Measurements from ENCODE around the gene CREB3. TPM values are rescaled to one million over a fixed set of nuclear protein-coding genes. Genes with fewer than 3 reads are reported as not detected.

Gene CREB3
- total RNA-seq, 3 donors from 2014 or later: 46.4 to 49.9 (median 47.2) TPM

DNA sequence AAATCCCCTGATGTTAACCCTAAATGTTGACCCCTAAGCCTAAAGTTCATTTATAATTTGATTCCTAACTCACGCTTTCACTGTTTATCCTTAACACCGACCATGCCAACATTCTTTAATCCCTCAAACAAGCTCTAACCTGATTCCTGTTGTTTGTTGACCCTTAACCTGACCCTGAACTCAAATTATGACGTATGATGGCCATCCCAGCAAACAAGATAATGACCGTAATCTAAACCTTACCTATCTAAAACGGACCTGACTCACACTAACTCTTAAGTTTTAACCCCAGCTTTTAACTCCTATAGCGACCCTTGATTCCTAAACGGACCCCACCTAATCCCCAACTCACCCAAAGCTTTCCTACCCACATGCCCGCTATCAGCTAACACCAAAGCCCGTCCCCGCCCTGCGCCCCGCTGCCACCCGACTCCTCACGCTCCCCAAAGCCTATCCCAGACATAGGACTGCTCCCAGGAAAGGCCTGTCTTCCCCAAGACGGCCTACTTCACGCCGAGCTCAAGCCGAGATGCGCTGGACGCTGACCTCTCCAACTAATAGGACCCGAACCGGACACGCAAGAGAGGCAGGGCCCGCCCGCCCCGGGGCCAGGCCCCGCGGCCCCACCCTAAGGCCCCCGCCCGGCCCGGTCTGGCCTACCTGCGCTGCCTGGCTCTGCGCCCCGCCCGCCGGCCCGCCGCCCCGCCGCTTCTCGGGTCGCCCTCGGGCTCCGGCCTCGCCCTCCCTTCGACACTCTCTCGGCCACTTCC is 866 bp upstream of the CREB3 start:
- no peak for DNase-seq (ENCODE audit: low spot score in 2 of 2)
- Histone ChIP-seq H3K4me1 (peaks cover 13 to 30% of the 10 kb centered on the region in 2 donors), H3K27me3 (no peaks in the 10 kb centered on the region), H3K9me3 (no peaks in the 10 kb centered on the region), H3K36me3 (no peaks in the 10 kb centered on the region), H3K27ac (peak overlapping the region; percentile 98 to 99), H3K4me3 (peak overlapping the region; percentile 74 to 82 (median 79))
- intact Hi-C loops (cut with DNase I; ENCODE audit: low total_unique reads): no loop called here
- TF ChIP-seq POLR2AphosphoS5 (IDR thresholded peaks at IDR 0.05) (no peak), POLR2A (IDR thresholded peaks at IDR 0.05) (no peak)
- TF ChIP-seq, protein P1, sequence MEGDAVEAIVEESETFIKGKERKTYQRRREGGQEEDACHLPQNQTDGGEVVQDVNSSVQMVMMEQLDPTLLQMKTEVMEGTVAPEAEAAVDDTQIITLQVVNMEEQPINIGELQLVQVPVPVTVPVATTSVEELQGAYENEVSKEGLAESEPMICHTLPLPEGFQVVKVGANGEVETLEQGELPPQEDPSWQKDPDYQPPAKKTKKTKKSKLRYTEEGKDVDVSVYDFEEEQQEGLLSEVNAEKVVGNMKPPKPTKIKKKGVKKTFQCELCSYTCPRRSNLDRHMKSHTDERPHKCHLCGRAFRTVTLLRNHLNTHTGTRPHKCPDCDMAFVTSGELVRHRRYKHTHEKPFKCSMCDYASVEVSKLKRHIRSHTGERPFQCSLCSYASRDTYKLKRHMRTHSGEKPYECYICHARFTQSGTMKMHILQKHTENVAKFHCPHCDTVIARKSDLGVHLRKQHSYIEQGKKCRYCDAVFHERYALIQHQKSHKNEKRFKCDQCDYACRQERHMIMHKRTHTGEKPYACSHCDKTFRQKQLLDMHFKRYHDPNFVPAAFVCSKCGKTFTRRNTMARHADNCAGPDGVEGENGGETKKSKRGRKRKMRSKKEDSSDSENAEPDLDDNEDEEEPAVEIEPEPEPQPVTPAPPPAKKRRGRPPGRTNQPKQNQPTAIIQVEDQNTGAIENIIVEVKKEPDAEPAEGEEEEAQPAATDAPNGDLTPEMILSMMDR (IDR thresholded peaks at IDR 0.05): no peak

DNA sequence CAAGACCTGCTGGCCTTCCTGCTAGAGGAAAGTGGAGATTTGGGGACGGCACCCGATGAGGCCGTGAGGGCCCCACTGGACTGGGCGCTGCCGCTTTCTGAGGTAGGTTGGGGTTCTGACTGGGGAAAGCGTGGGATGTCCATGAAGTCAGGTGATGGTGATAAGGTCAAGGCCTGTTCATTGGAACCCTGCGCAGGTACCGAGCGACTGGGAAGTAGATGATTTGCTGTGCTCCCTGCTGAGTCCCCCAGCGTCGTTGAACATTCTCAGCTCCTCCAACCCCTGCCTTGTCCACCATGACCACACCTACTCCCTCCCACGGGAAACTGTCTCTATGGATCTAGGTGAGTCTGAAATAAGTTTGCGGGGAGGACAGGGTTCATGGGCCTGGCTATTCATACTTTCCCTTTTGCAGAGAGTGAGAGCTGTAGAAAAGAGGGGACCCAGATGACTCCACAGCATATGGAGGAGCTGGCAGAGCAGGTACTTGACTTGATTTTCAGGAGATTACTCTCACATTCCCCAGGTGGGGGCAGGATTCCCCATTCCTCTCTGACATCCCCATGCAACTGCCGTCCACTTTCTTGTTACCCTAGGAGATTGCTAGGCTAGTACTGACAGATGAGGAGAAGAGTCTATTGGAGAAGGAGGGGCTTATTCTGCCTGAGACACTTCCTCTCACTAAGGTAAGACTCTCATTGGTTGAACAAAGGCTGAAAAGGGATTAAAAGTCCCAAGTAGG is 505 bp downstream of the CREB3 start:
- H3K4me1 ChIP-seq: peaks cover 7 to 21% of the 10 kb centered on the region in 2 donors
- H3K36me3 ChIP-seq: peaks cover 3% of the 10 kb centered on the region
- no peak for DNase-seq (ENCODE audit: low spot score in 2 of 2)
- no peak for TF ChIP-seq POLR2AphosphoS5 (IDR thresholded peaks at IDR 0.05)
- TF ChIP-seq POLR2A (IDR thresholded peaks at IDR 0.05): no peak
- TF ChIP-seq, protein P1 (IDR thresholded peaks at IDR 0.05): no peak
- no peaks in the 10 kb centered on the region for H3K9me3 ChIP-seq
- peak overlapping the region; percentile 74 to 82 (median 79) for H3K4me3 ChIP-seq
- intact Hi-C loops (cut with DNase I; ENCODE audit: low total_unique reads): no loop called here
- H3K27ac ChIP-seq: peak overlapping the region; percentile 98 to 99
- H3K27me3 ChIP-seq: no peaks in the 10 kb centered on the region

DNA sequence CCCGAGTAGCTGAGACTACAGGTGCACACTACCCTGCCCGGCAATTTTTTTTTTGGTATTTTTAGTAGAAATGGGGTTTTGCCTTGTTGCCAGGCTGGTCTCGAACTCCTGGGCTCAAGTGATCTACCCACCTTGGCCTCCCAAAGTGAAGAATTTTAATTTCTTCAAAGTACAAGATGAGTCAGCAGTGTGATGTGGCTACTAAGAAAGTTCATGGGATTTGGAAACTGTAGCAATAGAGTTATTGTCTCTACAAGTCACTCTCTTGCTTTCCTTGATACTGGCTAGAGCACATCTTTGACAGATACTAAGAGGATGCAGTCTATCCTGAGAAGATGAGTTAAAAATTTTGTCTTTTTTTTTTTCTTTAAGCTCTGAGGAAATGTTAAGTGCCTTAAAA is 1.6 kb downstream of the CREB3 start:
- TF ChIP-seq, protein P1 (IDR thresholded peaks at IDR 0.05): no peak
- no peak for TF ChIP-seq POLR2AphosphoS5 (IDR thresholded peaks at IDR 0.05)
- no peak for TF ChIP-seq POLR2A (IDR thresholded peaks at IDR 0.05)
- H3K9me3 ChIP-seq: no peaks in the 10 kb centered on the region
- H3K36me3 ChIP-seq: peaks cover 13% of the 10 kb centered on the region
- H3K4me1 ChIP-seq: peaks cover 7 to 13% of the 10 kb centered on the region in 2 donors
- no peaks in the 10 kb centered on the region for H3K27me3 ChIP-seq
- no peak overlapping the region for H3K4me3 ChIP-seq
- intact Hi-C loops (cut with DNase I; ENCODE audit: low total_unique reads): no loop called here
- peak overlapping the region; percentile 98 to 99 for H3K27ac ChIP-seq
- no peak for DNase-seq (ENCODE audit: low spot score in 2 of 2)

DNA sequence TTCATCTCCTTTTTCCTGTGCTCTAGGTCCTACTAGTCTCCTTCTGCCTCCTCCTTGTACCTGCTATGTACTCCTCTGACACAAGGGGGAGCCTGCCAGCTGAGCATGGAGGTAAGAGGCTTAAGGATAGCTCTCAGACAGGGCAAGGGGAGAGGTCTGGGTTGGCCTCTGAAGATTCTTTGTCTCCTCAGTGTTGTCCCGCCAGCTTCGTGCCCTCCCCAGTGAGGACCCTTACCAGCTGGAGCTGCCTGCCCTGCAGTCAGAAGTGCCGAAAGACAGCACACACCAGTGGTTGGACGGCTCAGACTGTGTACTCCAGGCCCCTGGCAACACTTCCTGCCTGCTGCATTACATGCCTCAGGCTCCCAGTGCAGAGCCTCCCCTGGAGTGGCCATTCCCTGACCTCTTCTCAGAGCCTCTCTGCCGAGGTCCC is 3.8 kb downstream of the CREB3 start:
- peaks cover 0 to 6% of the 10 kb centered on the region in 2 donors for H3K4me1 ChIP-seq
- H3K4me3 ChIP-seq: no peak overlapping the region
- TF ChIP-seq POLR2A (IDR thresholded peaks at IDR 0.05) (no peak), POLR2AphosphoS5 (IDR thresholded peaks at IDR 0.05) (no peak)
- TF ChIP-seq, protein P1 (IDR thresholded peaks at IDR 0.05): peak; percentile 40 to 68 (median 64)
- peak overlapping the region in 1 of 2 donors; percentile 33 for H3K27ac ChIP-seq
- peak in 1 of 2 donors; percentile 62 for DNase-seq (ENCODE audit: low spot score in 2 of 2)
- no peaks in the 10 kb centered on the region for H3K9me3 ChIP-seq
- H3K27me3 ChIP-seq: no peaks in the 10 kb centered on the region
- H3K36me3 ChIP-seq: peaks cover 13% of the 10 kb centered on the region
- intact Hi-C loops (cut with DNase I; ENCODE audit: low total_unique reads): no loop called here

DNA sequence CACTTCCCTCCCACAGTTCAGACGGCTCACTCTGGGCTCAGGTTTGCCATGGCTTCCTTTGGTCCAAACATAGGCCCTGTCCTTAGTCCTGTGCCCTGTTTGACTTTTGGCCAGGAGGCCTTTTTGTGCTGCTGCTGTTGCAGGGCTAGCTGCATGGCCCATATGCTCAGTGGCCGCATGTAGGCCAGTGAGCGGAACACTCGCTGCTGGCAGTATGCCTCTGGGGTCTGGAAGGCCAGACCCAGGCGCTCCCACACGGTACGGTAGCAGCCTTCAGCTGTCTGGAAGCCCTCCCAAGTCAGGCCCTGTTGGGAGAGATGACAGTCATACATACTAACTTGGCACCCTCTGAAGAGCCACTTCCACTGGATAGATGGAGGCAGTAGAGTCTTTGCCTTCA is 4.7 kb downstream of the CREB3 start:
- peaks cover 0 to 6% of the 10 kb centered on the region in 2 donors for H3K4me1 ChIP-seq
- TF ChIP-seq, protein P1 (IDR thresholded peaks at IDR 0.05): no peak
- no peak for TF ChIP-seq POLR2A (IDR thresholded peaks at IDR 0.05)
- no peak for TF ChIP-seq POLR2AphosphoS5 (IDR thresholded peaks at IDR 0.05)
- H3K9me3 ChIP-seq: no peaks in the 10 kb centered on the region
- intact Hi-C loops (cut with DNase I; ENCODE audit: low total_unique reads): no loop called here
- H3K27ac ChIP-seq: no peak overlapping the region
- H3K27me3 ChIP-seq: no peaks in the 10 kb centered on the region
- peaks cover 13% of the 10 kb centered on the region for H3K36me3 ChIP-seq
- DNase-seq (ENCODE audit: low spot score in 2 of 2): no peak
- no peak overlapping the region for H3K4me3 ChIP-seq

Data from breast epithelium (tissue), 4 donors.